Measurements from ENCODE around the gene VTA1.
"Not testable (repeated sequence)": the region's sequence is repeated elsewhere in the genome, so short reads cannot be mapped to it uniquely, and the experiment has no call there.

The VTA1 gene, protein sequence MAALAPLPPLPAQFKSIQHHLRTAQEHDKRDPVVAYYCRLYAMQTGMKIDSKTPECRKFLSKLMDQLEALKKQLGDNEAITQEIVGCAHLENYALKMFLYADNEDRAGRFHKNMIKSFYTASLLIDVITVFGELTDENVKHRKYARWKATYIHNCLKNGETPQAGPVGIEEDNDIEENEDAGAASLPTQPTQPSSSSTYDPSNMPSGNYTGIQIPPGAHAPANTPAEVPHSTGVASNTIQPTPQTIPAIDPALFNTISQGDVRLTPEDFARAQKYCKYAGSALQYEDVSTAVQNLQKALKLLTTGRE

DNA sequence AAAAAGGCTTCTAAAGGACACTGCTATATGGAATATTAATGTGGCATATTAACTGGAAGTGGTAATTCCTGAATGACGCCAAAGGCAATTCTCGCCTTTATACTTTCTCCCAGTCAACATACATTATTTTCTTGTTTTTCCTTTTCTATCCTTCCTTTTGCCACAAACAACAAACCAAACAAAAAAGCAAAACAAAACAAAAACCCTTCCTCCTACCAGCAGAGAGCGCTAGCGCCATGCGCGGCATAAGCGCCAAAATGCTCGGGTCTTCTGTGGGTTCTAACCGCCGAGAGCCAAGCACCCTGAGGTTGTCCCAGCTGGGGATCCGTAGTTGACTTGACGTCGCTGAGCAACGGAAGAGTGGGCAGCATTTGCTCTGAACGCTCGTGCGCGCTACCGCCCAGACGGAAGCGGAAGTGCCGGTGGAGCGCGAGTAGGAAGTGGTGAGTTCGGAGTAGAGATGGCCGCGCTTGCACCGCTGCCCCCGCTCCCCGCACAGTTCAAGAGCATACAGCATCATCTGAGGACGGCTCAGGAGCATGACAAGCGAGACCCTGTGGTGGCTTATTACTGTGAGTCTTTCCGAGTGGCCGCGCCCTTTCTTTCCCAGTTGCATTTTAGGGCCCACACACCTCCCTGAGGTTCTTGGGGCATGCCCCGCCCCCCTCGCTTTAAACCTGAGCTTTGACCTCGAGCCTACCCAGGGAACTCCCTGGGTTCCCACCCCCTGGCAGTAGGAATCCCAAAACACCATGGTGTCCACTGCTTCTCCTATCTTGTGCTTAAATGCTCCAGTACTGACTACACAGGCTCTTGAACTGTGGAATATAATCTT, at the start of gene VTA1, which contains the start of gene NMBR:
Gene VTA1, plus strand, starts transcription at position 436 of the 835 bp plus-strand sequence. Its CDS starts 25 bp downstream, at position 461.
Gene NMBR, minus strand, starts transcription at position 295 of the 835 bp plus-strand sequence. CDS start 58,464 bp downstream, outside the sequence.
- peak; percentile 96 for DNase-seq

GRCh38 chr6:142104820-142105219, 42.2 kb upstream of the VTA1 start:
- not testable (repeated sequence) for DNase-seq

GRCh38 chr6:142110820-142111219, 36.2 kb upstream of the VTA1 start:
- not testable (repeated sequence) for DNase-seq

DNA sequence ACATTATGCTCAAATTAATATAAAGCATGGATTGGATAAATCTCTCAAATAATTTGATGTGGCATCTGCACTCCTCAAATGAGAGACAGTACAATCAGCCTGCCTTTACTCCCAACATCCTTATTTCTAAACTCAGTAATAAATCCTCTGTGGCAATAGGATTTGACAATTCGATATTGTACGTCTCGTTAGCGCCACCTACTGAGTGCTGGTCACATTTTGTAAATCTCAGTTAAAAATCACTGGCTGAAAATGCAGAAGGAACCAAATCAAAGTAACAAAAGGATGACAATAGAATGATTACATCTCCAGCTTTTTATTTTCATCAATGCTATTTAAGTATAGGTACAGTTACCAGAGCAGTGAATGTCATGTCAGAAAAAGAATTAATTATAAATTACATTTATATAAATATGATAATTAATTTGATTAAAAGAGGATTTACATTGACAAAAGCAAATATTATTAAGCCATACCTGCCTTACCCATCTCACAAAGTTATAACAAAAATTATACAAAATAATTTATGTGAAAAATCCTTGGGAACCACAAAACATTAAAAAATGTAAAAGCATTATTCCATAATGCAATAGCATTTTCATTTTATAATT, 34.5 kb upstream of the VTA1 start:
- peak; percentile 19 for DNase-seq

- no peak for DNase-seq
Observed at GRCh38 chr6:142117366-142117765, 29.7 kb upstream of the VTA1 start.

- no peak for DNase-seq
Observed at GRCh38 chr6:142118328-142118727, 28.7 kb upstream of the VTA1 start.

DNA sequence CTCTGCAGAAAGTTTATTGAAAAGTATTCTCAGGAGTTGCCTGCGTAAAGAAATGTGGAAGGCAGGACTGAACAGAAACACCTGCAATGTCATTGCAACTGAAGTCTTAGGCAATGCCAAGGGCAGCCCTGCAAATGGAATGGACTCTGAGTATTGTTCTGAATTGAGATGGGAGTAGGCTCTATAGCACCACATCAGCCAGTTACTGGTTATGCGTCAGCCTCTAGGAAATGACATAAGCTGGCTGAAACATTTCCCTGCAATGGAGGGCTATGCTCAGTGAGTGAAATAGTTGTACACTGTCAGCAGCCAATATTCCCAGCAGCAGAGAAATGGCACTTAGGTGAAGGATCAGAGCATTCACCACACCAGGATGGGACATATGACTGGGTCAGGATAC, 28.1 kb upstream of the VTA1 start:
- DNase-seq = no peak

- no peak for DNase-seq
Observed at GRCh38 chr6:142121342-142121741, 25.7 kb upstream of the VTA1 start.

- DNase-seq = no peak
Observed at GRCh38 chr6:142130814-142131213, 16.2 kb upstream of the VTA1 start.

DNA sequence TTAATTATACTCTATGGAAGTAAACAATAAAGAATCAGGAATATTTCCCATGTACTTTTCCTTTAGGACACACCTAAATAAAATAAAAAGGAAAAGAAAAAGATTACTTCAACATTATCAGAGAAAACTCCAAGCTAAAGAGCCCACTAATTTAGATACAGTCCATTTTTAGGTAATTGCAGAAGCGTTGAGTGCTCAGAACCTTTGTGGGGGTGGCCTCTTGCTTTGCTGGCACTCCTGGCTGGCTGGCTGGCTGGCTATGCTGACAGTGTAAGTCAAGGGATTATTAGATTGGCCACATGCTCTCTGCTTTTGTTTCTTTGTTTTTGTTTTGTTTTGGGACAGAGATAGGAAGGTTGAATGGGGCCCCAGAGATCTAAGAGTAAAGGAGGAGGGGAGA, 14.4 kb upstream of the VTA1 start, which contains the start of gene GJE1:
Gene GJE1, plus strand, starts transcription at position 301 of the 400 bp plus-strand sequence. CDS start 234 bp downstream, outside the sequence.
- no peak for DNase-seq

DNA sequence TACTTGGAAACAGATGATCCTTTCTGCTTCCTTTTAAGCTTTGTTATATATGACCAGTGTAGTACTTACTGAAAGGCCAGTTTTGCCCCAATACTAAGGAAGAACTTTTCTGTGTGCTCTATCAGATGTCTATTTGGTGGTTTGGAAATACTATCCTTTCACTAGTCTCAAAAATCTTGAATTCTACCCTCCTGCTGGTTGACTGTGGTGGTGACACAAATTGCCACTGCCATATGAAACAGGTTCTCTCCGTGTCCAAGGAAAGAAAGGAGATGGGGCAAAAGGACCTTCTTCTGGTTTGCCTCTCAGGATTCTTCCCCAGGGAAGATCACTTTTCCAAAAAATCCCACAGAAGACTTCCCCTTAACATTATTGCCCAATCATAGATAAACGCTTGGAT, 8.2 kb upstream of the VTA1 start:
- DNase-seq = no peak

- not testable (repeated sequence) for DNase-seq
Observed at GRCh38 chr6:142141531-142141930, 5.5 kb upstream of the VTA1 start.

DNA sequence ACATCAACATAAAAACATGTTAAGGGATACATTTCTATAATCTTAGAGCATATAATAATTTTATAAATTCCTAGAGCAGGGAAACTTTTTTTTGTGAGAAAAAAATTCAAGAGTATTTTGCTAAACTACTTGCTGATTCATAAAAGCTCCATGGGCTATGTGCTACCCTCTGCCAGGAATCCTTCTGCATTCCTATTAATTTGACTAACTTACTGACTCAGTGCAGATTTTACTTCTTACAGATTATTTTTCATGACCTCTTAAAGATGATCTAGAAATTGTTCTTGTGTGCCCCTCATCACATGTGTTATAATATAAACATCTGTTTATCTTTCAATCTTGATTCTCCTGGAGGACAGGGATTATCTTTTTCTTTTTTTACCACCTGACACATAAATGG, 5.7 kb downstream of the VTA1 start:
- DNase-seq = no peak

GRCh38 chr6:142153196-142153595, 6.1 kb downstream of the VTA1 start:
- DNase-seq = no peak

DNA sequence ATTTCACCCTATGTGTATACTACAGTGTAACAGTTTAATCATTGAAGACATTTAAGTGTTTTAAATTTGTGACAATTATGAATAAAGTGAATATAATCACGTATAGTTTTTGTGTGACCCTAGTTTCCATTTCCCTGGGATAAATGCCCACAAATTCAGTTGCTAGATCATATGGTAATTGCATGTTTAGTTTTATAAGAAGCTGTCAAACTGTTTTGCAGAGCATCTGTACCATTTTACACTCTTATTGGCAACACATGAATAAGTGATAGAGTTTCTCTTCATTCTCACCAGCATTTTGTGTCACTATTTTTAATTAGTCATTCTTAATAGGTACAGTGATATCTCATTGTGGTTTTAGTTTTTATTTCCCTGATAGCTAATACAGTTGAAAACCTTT, 7.3 kb downstream of the VTA1 start:
- DNase-seq = no peak

- DNase-seq = no peak
Observed at GRCh38 chr6:142155091-142155490, 8.0 kb downstream of the VTA1 start.

GRCh38 chr6:142155895-142156757, 9.1 kb downstream of the VTA1 start:
- DNase-seq = no peak

- not testable (repeated sequence) for DNase-seq
Observed at GRCh38 chr6:142156758-142157068, 9.7 kb downstream of the VTA1 start.

- no peak for DNase-seq
Observed at GRCh38 chr6:142162780-142163179, 15.7 kb downstream of the VTA1 start.

DNA sequence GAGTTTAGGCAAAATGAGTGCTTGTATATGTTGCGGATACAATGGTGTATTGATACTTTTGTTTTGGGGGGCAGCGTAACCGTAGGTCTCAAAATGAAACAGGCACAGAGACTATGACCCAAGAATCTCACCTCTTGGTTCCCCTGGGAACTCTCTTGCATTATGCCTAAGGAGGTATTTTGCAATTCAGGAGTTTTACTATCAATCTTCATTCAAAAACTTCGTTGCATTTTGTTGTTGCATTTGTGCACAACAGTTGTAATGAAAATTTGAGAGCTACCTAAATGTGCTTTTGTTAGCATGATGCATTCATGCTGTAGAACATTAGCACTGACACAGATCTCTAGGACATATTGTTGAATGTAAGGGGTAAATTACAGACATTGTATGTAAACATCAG, 18.2 kb downstream of the VTA1 start:
- no peak for DNase-seq

- DNase-seq = no peak
Observed at GRCh38 chr6:142167071-142167470, 20.0 kb downstream of the VTA1 start.

DNA sequence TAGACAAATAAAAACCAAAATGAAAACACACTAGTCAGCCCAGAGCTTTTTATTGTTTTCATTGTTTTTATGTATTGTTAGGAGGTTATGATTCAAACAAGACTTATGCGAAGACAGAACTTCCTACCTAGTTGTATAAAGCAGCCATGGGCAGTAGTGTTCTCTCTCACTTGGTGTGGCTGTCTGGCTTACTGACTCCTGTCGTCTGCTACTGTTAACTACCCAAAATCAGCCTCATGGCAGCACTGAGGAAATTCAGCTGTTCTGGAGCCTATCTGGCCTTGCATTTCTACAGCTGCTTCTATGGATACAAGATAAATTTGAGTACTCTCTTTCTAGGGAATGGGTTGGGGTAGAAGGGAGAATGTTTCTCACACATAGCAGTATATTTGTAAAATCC, 20.4 kb downstream of the VTA1 start:
- no peak for DNase-seq

DNA sequence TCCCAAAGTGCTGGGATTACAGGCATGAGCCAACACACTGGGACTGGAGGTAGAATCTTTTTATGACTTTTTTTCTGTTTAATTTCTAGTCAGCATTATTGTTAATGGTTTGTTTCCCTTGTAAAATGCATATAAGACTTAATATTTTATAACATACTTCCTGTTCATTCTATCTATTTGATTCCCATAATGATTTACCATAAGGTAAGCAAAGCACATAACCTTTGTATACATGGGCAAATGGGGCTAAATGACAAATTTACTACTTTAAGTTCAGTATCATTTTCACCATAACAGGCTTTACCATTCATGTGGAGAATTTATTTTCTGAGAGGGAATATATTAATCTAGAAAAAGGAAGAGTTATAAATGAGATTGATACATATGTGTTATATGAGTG, 24.3 kb downstream of the VTA1 start:
- no peak for DNase-seq

Data from GDM1 (cell line).